ENCODE results near the gene PRDM16.

DNA sequence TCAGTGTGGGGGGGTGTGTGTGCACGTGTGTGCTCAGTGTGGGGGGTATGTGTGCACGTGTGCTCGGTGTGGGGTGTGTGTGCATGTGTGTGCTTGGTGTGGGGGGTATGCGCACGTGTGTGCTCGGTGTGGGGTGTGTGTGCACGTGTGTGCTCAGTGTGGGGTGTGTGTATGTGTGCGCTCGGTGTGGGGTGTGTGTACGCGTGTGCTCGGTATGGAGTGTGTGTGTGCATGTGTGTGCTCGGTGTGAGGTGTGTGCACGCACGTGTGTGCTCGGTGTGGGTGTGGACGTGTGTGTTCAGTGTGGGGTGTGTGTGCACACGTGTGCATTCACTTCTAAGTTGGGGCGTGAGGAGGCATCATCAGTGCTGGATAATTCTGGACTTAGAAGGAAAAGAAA lies 77.9 kb downstream of the PRDM16 start:
- TF ChIP-seq, protein P1, sequence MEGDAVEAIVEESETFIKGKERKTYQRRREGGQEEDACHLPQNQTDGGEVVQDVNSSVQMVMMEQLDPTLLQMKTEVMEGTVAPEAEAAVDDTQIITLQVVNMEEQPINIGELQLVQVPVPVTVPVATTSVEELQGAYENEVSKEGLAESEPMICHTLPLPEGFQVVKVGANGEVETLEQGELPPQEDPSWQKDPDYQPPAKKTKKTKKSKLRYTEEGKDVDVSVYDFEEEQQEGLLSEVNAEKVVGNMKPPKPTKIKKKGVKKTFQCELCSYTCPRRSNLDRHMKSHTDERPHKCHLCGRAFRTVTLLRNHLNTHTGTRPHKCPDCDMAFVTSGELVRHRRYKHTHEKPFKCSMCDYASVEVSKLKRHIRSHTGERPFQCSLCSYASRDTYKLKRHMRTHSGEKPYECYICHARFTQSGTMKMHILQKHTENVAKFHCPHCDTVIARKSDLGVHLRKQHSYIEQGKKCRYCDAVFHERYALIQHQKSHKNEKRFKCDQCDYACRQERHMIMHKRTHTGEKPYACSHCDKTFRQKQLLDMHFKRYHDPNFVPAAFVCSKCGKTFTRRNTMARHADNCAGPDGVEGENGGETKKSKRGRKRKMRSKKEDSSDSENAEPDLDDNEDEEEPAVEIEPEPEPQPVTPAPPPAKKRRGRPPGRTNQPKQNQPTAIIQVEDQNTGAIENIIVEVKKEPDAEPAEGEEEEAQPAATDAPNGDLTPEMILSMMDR (conservative IDR thresholded peaks at IDR 0.05; ENCODE audit: low read length): no peak
- no peak for TF ChIP-seq EZH2phosphoT487 (IDR thresholded peaks at IDR 0.05; ENCODE audit: borderline replicate concordance)
